Breast epithelium (tissue), 4 donors: ENCODE results near the gene CACNA2D3. TPM values are rescaled to one million over a fixed set of nuclear protein-coding genes. Genes with fewer than 3 reads are reported as not detected.
"Not testable (repeated sequence)": the region's sequence is repeated elsewhere in the genome, so short reads cannot be mapped to it uniquely, and the experiment has no call there.

Experiments used
- DNase-seq, 2 donors: peaks; one replicate each; pipeline ENCODE4 v3.0.0-alpha.2; 2019; ENCODE audit warnings: low spot score in 2 of 2
- H3K27ac ChIP-seq, 2 donors: fragments of 200-600 bp; sonication (generic) in 1 of 2; one replicate each; pipeline ENCODE4 v1.5.1; 2016 to 2019; ENCODE audit warnings: mild to moderate bottlenecking in 1 of 2
- H3K27me3 ChIP-seq, 2 donors: fragments of 200-600 bp; sonication (generic) in 1 of 2; one replicate each; pipeline versions ENCODE4 v1.5.1 to v1.6.0; 2017 to 2019; ENCODE audit warnings: control low read depth in 1 of 2, mild to moderate bottlenecking in 1 of 2
- H3K36me3 ChIP-seq: fragments of 200-600 bp; one replicate; pipeline ENCODE4 v1.5.1; 2019
- H3K4me1 ChIP-seq, 2 donors: fragments of 200-600 bp; sonication (generic); one replicate each; pipeline ENCODE4 v1.5.1; 2016 to 2019; ENCODE audit warnings: control low read depth in 1 of 2
- H3K4me3 ChIP-seq, 3 donors: fragments of 200-600 bp; sonication (generic); 1 replicate in 2 of 3; 2 replicates in 1 of 3; pipeline ENCODE4 v1.5.1; 2016 to 2019; ENCODE audit warnings: mild to moderate bottlenecking in 3 of 3, moderate library complexity in 2 of 3
- H3K9me3 ChIP-seq, 2 donors: fragments of 200-600 bp; sonication (generic) in 1 of 2; one replicate each; pipeline ENCODE4 v1.5.1; 2016 to 2019; ENCODE audit warnings: control low read depth in 1 of 2
- CTCF ChIP-seq, 3 donors: fragments of 450-650 bp; IDR thresholded peaks; one replicate each; pipeline ENCODE4 v1.5.1; 2016 to 2017; ENCODE audit warnings: antibody characterized with exemption in 3 of 3, mild to moderate bottlenecking in 3 of 3, moderate library complexity in 3 of 3
- POLR2A ChIP-seq: fragments of 450-650 bp; IDR thresholded peaks from one replicate; pipeline ENCODE4 v1.6.1; 2016; ENCODE audit warnings: antibody characterized with exemption, mild to moderate bottlenecking, moderate library complexity
- POLR2AphosphoS5 ChIP-seq, 3 donors: sonication (generic); formaldehyde crosslinking; IDR thresholded peaks; one replicate each; pipeline ENCODE4 v1.6.1; 2017; ENCODE audit warnings: antibody characterized with exemption in 3 of 3
- intact Hi-C: fragments of 100-400 bp; cut with DNase I; formaldehyde crosslinking; loops from one replicate; pipeline ENCODE4 v1.15.1; 2023; ENCODE audit warnings: low total_unique reads
- total RNA-seq, 3 donors: library from RNA; depleted of rRNA; stranded (reverse); fragments of >200 nt; gene quantifications; one replicate each; pipeline ENCODE4 v1.1.0, GENCODE V29; 2016

Gene CACNA2D3
- total RNA-seq, 3 donors from 2014 or later = 0.59 to 3.4 (median 2.3) TPM

GRCh38 chr3:54968546-54969172 lies 846.3 kb downstream of the CACNA2D3 start:
- Histone ChIP-seq H3K4me1 (no peaks in the 10 kb centered on the region), H3K9me3 (no peaks in the 10 kb centered on the region), H3K4me3 (no peak overlapping the region), H3K27ac (no peak overlapping the region), H3K27me3 (no peaks in the 10 kb centered on the region), H3K36me3 (no peaks in the 10 kb centered on the region)
- no peak for TF ChIP-seq CTCF (IDR thresholded peaks at IDR 0.05)
- TF ChIP-seq POLR2AphosphoS5 (IDR thresholded peaks at IDR 0.05) = no peak
- TF ChIP-seq POLR2A = no peak
- no peak for DNase-seq
- intact Hi-C loops = no loop called here

- H3K9me3 ChIP-seq = no peaks in the 10 kb centered on the region
- no peak for DNase-seq
- TF ChIP-seq POLR2AphosphoS5 (IDR thresholded peaks at IDR 0.05) (no peak), POLR2A (no peak), CTCF (IDR thresholded peaks at IDR 0.05) (no peak)
- intact Hi-C loops = no loop called here
- no peak overlapping the region for H3K27ac ChIP-seq
- no peaks in the 10 kb centered on the region for H3K36me3 ChIP-seq
- H3K4me3 ChIP-seq = no peak overlapping the region
- H3K27me3 ChIP-seq = no peaks in the 10 kb centered on the region
- no peaks in the 10 kb centered on the region for H3K4me1 ChIP-seq
Observed at GRCh38 chr3:54969652-54970051, 847.3 kb downstream of the CACNA2D3 start.

GRCh38 chr3:54970895-54971294 lies 848.5 kb downstream of the CACNA2D3 start:
- Histone ChIP-seq H3K27ac (no peak overlapping the region), H3K27me3 (no peaks in the 10 kb centered on the region), H3K36me3 (no peaks in the 10 kb centered on the region), H3K9me3 (no peaks in the 10 kb centered on the region), H3K4me1 (no peaks in the 10 kb centered on the region), H3K4me3 (no peak overlapping the region)
- no peak for DNase-seq
- intact Hi-C loops = no loop called here
- no peak for TF ChIP-seq CTCF (IDR thresholded peaks at IDR 0.05)
- TF ChIP-seq POLR2A = no peak
- no peak for TF ChIP-seq POLR2AphosphoS5 (IDR thresholded peaks at IDR 0.05)

- no peak for DNase-seq
- no peaks in the 10 kb centered on the region for H3K4me1 ChIP-seq
- no peaks in the 10 kb centered on the region for H3K9me3 ChIP-seq
- intact Hi-C loops = no loop called here
- H3K36me3 ChIP-seq = no peaks in the 10 kb centered on the region
- H3K27ac ChIP-seq = no peak overlapping the region
- TF ChIP-seq POLR2A (no peak), POLR2AphosphoS5 (IDR thresholded peaks at IDR 0.05) (no peak), CTCF (IDR thresholded peaks at IDR 0.05) (no peak)
- no peak overlapping the region for H3K4me3 ChIP-seq
- H3K27me3 ChIP-seq = no peaks in the 10 kb centered on the region
Observed at GRCh38 chr3:54977439-54977838, 855.1 kb downstream of the CACNA2D3 start.

- H3K4me1 ChIP-seq, intact Hi-C loops, H3K9me3 ChIP-seq, H3K4me3 ChIP-seq, DNase-seq, H3K27me3 ChIP-seq, H3K27ac ChIP-seq, H3K36me3 ChIP-seq: not testable (repeated sequence)
Observed at GRCh38 chr3:54977946-54978345, 855.6 kb downstream of the CACNA2D3 start.

GRCh38 chr3:54982807-54983206 lies 860.5 kb downstream of the CACNA2D3 start:
- H3K36me3 ChIP-seq = no peaks in the 10 kb centered on the region
- no peaks in the 10 kb centered on the region for H3K27me3 ChIP-seq
- H3K4me3 ChIP-seq = no peak overlapping the region
- no peaks in the 10 kb centered on the region for H3K4me1 ChIP-seq
- no peak for TF ChIP-seq POLR2A
- no peak for TF ChIP-seq CTCF (IDR thresholded peaks at IDR 0.05)
- no peak for TF ChIP-seq POLR2AphosphoS5 (IDR thresholded peaks at IDR 0.05)
- H3K9me3 ChIP-seq = no peaks in the 10 kb centered on the region
- DNase-seq = no peak
- intact Hi-C loops = no loop called here
- H3K27ac ChIP-seq = no peak overlapping the region
